Adrenal gland (tissue), 19 donors: Measurements from ENCODE around the gene SFTA2. TPM values are rescaled to one million over a fixed set of nuclear protein-coding genes. Genes with fewer than 3 reads are reported as not detected.

Experiments used
- DNase-seq, 7 donors: peaks; one replicate each; pipeline ENCODE4 v3.0.0-alpha.2; 2019 to 2020
- H3K27ac ChIP-seq, 5 donors: fragments of 200-600 bp; sonication (generic) in 4 of 5; 1 replicate in 3 of 5; 2 replicates in 2 of 5; pipeline versions ENCODE4 v1.5.1 to v1.8.0; 2016 to 2020; ENCODE audit warnings: mild to moderate bottlenecking in 1 of 5
- H3K27me3 ChIP-seq: fragments of 200-600 bp; 2 replicates; pipeline ENCODE4 v1.8.0; 2021
- H3K36me3 ChIP-seq, 2 donors: fragments of 200-600 bp; replicated peaks in 1 of 2; 1 replicate in 1 of 2; 2 replicates in 1 of 2; pipeline versions ENCODE4 v1.5.1 to v1.8.0; 2018 to 2022
- H3K4me1 ChIP-seq, 2 donors: fragments of 200-600 bp; replicated peaks in 1 of 2; 1 replicate in 1 of 2; 2 replicates in 1 of 2; pipeline versions ENCODE4 v1.5.1 to v1.8.0; 2018 to 2021
- H3K4me3 ChIP-seq, 4 donors: fragments of 200-600 bp; sonication (generic) in 3 of 4; one replicate each; pipeline ENCODE4 v1.5.1; 2016 to 2018
- H3K9me3 ChIP-seq, 3 donors: fragments of 200-600 bp; sonication (generic) in 1 of 3; replicated peaks in 1 of 3; 1 replicate in 2 of 3; 2 replicates in 1 of 3; pipeline versions ENCODE4 v1.5.1 to v1.8.0; 2016 to 2021
- POLR2A ChIP-seq, 2 donors: fragments of 450-650 bp; IDR thresholded peaks; one replicate each; pipeline ENCODE4 v1.6.1; 2017; ENCODE audit warnings: antibody characterized with exemption in 2 of 2, mild to moderate bottlenecking in 2 of 2, moderate library complexity in 1 of 2
- WGBS, 4 donors: extraction: QIAGEN DNeasy Blood & Tissue Kit in 2 of 4; methylation state at CpG; one replicate each; pipeline versions ENCODE4 v1.1.5 to v1.1.7; 2013 to 2017; 5-methylcytosine and 5-hydroxymethylcytosine counted together
- intact Hi-C, 2 donors: fragments of 100-400 bp; cut with DNase I; formaldehyde crosslinking; loops; one replicate each; pipeline versions ENCODE4 v1.14.1 to v1.15.0; 2022 to 2023
- long read RNA-seq, 10 donors: library from polyadenylated mRNA in 3 of 10; unstranded in 2 of 10; stranded (forward) in 1 of 10; transcript quantifications; one replicate each; pipeline ENCODE4 v2.0.0 and lab custom pipeline, GENCODE V29; 2021 to 2026
- polyA plus RNA-seq, 3 donors: library from polyadenylated mRNA; stranded (reverse); fragments of 200-250 nt in 2 of 3; fragments of 350-450 nt in 1 of 3; fragmentation: Illumina TruSeq in 1 of 3; extraction: RNeasy Lipid Tissue Mini Kit (QIAGEN cat#74804) in 1 of 3; gene quantifications; one replicate each; pipeline ENCODE4 v1.2.3, GENCODE V29; 2013 to 2014
- total RNA-seq, 9 donors: library from RNA; depleted of rRNA in 4 of 9; stranded (reverse); fragments of >200 nt in 4 of 9; fragments of 120-200 nt in 1 of 9; fragmentation: NEBNext Ultra II Directional in 1 of 9; extraction: Animal tissue kit (Norgen Biotek cat#: 25700) in 1 of 9; gene quantifications; one replicate each; pipeline versions ENCODE4 v1.1.0 to v1.2.4, GENCODE V29; 2013 to 2023
- TF ChIP-seq, protein P1 (sequence below), 6 experiments: fragments of 450-650 bp in 4 of 6; fragments of 200-600 bp in 2 of 6; sonication (generic) in 1 of 6; IDR thresholded peaks; 1 replicate in 5 of 6; 2 replicates in 1 of 6; pipeline versions ENCODE4 v1.5.1 to v1.8.0; 2016 to 2021; ENCODE audit warnings: antibody characterized with exemption in 6 of 6, mild to moderate bottlenecking in 2 of 6, moderate library complexity in 1 of 6
- donor health status: healthy with polysubstance abuse.
- donor health status: Bipolar disorder and iron deficiency.
- donor health status: DM: yes; HTN: yes; CAD: no.
- donor health status: DM: no; HTN: no; CAD: no.
- donor health status: DM: no; HTN: no; CAD: no.
- donor health status: DM: yes; HTN: yes; CAD: no.

Gene SFTA2
- total RNA-seq: 1 to 10 TPM in 1 of 9 donors, under 1 TPM in 2, not detected in 6; 0.38 to 1.5 (median 0.39) TPM
- polyA plus RNA-seq: under 1 TPM in 2 of 3 donors, not detected in 1; 0.20 to 0.24 TPM
- long read RNA-seq, donor 1: 0 reads
- long read RNA-seq, donor 2: 0 reads
- long read RNA-seq, donor 3, partial matches to known transcripts: 0 of 1 reads
- long read RNA-seq, donor 3, other reads (novel, unspliced or antisense): 0 of 1 reads
- long read RNA-seq, donor 4: 0 reads
- long read RNA-seq, donor 5: 0 reads
- long read RNA-seq, donor 6: 0 reads
- long read RNA-seq, donor 7: 0 reads
- long read RNA-seq, donor 8: 0 reads
- long read RNA-seq, donor 9: 0 reads
- long read RNA-seq, donor 10: 0 reads

DNA sequence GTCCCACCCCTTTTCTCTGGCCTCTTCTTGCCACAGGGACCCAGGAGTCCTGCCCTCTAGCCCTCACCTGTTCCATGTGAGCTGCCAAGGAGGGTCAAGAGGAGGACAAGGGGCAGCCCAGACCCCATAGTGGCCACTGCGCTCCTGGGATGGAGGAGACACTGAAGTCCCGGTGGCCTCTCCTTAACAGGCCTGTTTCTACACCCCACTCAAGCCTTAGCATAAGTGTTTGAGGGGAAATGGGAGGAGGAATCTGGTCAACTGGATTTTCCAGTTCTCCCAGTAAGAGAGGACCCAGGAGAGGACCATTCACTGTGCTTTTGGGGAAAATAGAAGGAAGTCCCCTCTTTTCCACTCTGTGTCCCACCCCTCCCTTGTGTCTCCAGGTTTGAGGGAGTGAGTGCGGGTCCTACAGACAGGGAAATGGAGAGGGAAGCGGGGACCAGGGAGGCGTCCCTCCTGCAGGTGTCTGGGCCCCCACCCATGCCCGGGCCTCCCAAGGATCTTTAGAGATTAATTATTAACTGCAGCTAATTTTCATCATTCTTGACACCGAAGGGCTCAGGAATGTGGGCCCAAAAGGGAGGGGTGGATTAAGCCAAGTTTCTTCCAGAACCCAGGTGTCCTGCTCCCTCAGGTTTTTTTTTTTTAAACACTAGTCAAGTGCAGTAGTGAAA lies at the start of gene SFTA2:
TSS of gene SFTA2 (minus strand) at position 202 of the 677 bp plus-strand sequence. CDS start at position 128, 74 bp downstream.
- 73 to 92% (median 85%) methylated on average over 5 to 7 of the region's 7 CpGs for WGBS, 4 donors

DNA sequence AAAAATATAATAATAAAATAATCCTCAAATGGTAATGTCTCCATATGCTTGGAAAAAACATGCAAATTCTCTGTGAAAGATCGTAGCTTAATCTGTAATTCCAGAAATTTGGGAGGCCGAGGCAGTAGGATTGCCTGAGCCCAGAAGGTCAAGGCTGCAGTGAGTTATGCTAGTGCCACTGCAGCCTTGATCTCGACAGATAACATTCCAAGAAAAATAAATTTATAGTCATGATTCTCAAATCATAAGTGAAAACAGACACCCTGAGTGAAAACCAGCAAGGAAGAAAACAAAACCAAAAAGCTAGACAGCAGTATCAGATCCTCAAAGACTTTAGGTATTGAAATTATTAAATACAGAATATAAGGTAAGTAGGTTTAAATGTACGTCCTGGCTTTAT lies 47.7 kb upstream of the SFTA2 start:
- no peak for TF ChIP-seq POLR2A (IDR thresholded peaks at IDR 0.05)
- TF ChIP-seq, protein P1, sequence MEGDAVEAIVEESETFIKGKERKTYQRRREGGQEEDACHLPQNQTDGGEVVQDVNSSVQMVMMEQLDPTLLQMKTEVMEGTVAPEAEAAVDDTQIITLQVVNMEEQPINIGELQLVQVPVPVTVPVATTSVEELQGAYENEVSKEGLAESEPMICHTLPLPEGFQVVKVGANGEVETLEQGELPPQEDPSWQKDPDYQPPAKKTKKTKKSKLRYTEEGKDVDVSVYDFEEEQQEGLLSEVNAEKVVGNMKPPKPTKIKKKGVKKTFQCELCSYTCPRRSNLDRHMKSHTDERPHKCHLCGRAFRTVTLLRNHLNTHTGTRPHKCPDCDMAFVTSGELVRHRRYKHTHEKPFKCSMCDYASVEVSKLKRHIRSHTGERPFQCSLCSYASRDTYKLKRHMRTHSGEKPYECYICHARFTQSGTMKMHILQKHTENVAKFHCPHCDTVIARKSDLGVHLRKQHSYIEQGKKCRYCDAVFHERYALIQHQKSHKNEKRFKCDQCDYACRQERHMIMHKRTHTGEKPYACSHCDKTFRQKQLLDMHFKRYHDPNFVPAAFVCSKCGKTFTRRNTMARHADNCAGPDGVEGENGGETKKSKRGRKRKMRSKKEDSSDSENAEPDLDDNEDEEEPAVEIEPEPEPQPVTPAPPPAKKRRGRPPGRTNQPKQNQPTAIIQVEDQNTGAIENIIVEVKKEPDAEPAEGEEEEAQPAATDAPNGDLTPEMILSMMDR (IDR thresholded peaks at IDR 0.05): no peak
- H3K4me1 ChIP-seq: peaks cover 7 to 23% of the 10 kb centered on the region in 2 donors
- DNase-seq: peak in 1 of 7 donors; percentile 19
- H3K36me3 ChIP-seq: no peaks in the 10 kb centered on the region
- no peak overlapping the region for H3K4me3 ChIP-seq
- no peaks in the 10 kb centered on the region for H3K9me3 ChIP-seq
- H3K27me3 ChIP-seq: peaks cover 9% of the 10 kb centered on the region
- intact Hi-C loops: no loop called here
- 26 to 38% (median 35%) methylated on average over 4 of the region's 4 CpGs for WGBS, 4 donors
- H3K27ac ChIP-seq: no peak overlapping the region

More for the DNA sequence above, at the start of gene SFTA2:
- H3K27ac ChIP-seq: no peak within 1 kb of the TSS
- no peak for DNase-seq
- no peaks in the 10 kb centered on the region for H3K36me3 ChIP-seq
- H3K27me3 ChIP-seq: no peaks in the 10 kb centered on the region
- H3K9me3 ChIP-seq: no peaks in the 10 kb centered on the region
- no peak within 1 kb of the TSS for H3K4me3 ChIP-seq
- H3K4me1 ChIP-seq: no peaks in the 10 kb centered on the region
- intact Hi-C loops: no loop called here
- TF ChIP-seq, protein P1 (IDR thresholded peaks at IDR 0.05): no peak
- no peak for TF ChIP-seq POLR2A (IDR thresholded peaks at IDR 0.05)

DNA sequence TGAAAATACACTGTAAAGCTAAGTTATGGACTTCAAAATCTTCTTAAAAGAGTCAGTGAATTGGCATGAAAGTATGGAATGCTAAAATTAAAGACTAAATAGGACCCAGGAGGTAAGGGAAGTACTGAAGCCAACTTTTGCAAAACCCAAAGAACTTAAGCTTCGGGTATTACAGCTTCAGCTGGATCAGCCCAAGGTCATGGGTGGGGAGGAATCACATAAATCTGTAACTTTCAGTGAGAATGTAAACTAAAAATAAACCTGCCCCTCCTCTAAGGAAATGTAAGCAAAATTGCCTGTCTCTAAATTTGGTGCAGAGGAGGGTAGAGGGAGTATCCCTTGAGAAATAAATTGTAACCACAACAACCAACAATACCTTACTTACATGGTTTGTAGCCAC lies 47.2 kb upstream of the SFTA2 start:
- Histone ChIP-seq H3K36me3 (no peaks in the 10 kb centered on the region), H3K9me3 (no peaks in the 10 kb centered on the region), H3K4me3 (no peak overlapping the region), H3K4me1 (peaks cover 7 to 23% of the 10 kb centered on the region in 2 donors), H3K27ac (no peak overlapping the region), H3K27me3 (peaks cover 9% of the 10 kb centered on the region)
- 10 to 26% (median 18%) methylated on average over 1 of the region's 1 CpG for WGBS, 4 donors
- intact Hi-C loops: no loop called here
- TF ChIP-seq, protein P1 (IDR thresholded peaks at IDR 0.05): no peak
- TF ChIP-seq POLR2A (IDR thresholded peaks at IDR 0.05): no peak
- DNase-seq: no peak

DNA sequence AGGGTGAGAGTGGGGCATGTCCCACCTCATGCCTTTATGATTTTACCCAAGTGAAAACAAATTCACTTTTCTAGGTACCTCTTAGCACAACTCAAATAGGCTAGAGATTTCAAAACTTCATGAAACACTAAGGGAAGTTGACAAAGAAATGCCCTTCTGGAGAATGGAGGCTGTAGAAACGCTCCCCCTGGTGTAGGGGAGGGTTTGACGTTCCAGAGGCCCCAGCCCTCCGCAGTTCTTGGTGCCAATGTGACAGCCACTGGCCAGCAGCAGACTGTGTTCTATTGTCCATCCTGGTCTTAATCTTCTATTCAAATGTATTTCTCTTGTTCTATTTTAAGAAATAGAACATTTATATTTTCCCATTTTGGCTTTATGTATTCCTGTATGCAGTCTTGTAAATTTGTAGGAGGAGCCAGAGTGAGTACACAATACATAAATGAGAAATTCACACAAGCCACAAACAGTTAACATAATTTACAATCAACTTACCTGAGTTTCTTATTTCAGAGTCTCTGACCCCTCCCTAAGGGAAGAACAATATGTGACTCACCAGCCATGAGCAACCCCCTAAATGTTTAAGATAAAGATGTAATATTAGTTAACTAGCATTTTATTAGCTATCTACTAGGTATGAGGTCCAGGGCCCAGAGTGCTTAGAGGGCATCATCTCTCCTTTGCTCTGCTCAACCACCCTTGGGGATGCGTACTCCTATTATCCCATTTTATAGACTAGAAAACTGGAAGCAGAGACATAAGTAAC lies 42.7 kb upstream of the SFTA2 start:
- WGBS, 4 donors: 85 to 90% (median 87%) methylated on average over 4 of the region's 4 CpGs
- peaks cover 0 to 11% of the 10 kb centered on the region in 2 donors for H3K4me1 ChIP-seq
- no peak for DNase-seq
- H3K4me3 ChIP-seq: no peak overlapping the region
- H3K27ac ChIP-seq: no peak overlapping the region
- TF ChIP-seq, protein P1 (IDR thresholded peaks at IDR 0.05): no peak
- TF ChIP-seq POLR2A (IDR thresholded peaks at IDR 0.05): no peak
- H3K9me3 ChIP-seq: no peaks in the 10 kb centered on the region
- intact Hi-C loops: no loop called here
- no peaks in the 10 kb centered on the region for H3K36me3 ChIP-seq
- no peaks in the 10 kb centered on the region for H3K27me3 ChIP-seq
